HG03097 (cell line): Measurements from ENCODE around the gene ARAP2.

Source experiments
- ATAC-seq: cut with Tn5 transposase; IDR thresholded peaks from one replicate; pipeline ENCODE4 v1.9.1; 2021; ENCODE audit not compliant: unreplicated experiment, low FRiP score

ARAP2 gene

GRCh38 chr4:36224972-36225903 is 19.1 kb downstream of the ARAP2 start:
- no peak for ATAC-seq

DNA sequence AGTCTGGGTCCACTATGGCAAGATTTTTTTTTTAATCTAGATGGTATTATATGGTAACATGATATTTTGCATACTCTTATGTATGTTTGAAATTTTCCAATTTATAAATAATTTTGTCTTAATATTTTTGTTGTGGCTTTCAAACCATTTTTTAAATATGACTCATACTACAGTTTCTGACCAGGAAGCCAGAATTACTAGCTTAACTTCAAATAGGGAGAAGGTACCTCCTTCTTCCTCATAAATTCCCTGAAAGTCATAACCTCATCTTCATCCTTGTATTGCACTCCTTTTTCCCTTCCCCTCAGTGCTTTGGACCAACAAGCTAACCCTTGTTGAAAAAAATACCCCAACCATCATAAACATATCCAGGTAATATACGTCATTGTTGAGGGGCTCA is 21.6 kb downstream of the ARAP2 start:
- ATAC-seq, result no peak

- ATAC-seq, result no peak
Observed at GRCh38 chr4:36220776-36221175, 23.5 kb downstream of the ARAP2 start.

DNA sequence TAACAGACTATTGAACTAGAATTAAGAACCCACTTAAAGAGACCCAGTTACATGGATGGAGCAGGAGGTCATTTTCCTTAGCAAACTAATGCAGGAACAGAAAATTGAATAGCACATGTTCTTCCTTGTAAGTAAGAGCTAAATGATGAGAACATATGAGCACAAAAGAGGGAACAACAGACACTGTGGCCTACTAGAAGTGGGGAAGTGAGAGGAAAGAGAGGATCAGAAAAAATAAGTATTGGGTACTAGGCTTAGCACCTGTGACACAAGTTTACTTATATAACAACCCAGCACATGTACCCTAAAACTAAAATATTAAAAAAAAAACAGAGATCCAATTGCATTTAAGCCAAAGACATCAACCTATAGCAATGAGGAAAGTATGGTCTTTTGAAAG is 26.2 kb downstream of the ARAP2 start:
- ATAC-seq, result no peak

DNA sequence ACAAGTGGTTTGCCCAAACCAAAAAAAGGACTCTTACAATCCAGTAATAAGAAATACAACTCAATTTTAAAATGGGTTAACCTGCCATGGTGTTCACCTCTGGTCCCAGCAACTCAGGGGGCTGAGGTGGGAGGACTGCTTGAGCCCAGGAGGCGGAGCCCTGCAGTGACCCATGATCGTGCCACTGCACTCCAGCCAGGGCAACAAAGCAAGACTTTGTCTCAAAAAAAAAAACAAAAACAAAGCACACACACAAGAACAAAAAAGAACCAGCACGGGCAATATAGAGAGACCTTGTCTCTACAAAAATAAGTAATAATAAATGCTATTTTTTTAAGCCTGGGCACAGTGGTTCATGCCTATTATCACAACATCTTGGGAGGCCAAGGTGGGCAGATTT is 28.7 kb downstream of the ARAP2 start:
- ATAC-seq, result no peak

DNA sequence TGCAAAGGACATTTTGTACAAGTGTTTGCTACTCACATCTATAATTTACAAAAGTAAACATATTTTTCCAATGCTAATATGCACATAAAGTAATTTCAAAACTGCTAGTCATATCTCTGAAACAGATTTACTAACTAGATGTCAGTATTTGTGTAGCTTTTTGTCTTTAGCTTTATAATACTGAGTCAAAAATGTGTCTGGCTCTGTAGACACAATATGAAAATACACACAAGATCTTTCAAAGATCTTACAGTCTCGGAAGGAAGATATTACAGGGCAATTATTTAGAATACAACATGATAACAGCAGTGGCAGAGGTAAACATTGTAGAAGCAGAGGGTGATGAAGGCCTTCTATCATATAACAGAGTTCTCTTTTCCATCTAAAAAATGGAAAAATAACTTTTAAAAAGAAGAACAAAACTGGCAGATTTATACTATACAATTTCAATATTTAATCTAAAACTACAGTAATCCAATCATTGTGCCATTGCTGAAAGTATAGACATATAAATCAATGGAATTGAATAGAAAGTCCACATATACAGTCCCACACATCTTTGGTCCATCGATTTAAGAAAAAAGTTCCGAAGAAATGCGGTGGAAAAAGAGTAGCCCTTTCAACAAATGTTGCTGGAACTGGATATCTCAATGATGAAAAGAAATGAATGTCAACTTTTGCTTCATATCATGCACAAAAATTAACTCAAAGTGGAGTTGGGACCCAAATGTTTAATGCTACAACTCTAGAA is 29.4 kb downstream of the ARAP2 start:
- no peak for ATAC-seq

GRCh38 chr4:36213977-36214376 is 30.3 kb downstream of the ARAP2 start:
- ATAC-seq, result no peak

DNA sequence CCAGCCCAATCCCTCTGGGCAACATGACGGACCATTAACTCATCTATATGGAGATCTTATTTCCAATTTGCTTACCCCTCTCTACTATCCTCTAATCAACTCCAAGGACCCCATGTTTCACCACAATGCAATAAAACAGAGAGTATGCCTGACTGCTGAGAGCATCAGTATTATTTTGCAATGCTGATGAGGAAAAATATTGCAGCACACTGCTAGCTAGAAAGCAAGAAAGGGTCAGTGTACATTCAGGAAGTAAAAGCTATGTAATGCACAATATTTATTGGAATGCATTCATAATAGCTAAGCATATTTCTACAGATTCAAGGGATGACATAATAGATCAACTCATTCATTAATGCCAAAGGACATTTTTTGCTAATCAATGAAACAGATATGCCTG is 33.2 kb downstream of the ARAP2 start:
- ATAC-seq, result no peak

DNA sequence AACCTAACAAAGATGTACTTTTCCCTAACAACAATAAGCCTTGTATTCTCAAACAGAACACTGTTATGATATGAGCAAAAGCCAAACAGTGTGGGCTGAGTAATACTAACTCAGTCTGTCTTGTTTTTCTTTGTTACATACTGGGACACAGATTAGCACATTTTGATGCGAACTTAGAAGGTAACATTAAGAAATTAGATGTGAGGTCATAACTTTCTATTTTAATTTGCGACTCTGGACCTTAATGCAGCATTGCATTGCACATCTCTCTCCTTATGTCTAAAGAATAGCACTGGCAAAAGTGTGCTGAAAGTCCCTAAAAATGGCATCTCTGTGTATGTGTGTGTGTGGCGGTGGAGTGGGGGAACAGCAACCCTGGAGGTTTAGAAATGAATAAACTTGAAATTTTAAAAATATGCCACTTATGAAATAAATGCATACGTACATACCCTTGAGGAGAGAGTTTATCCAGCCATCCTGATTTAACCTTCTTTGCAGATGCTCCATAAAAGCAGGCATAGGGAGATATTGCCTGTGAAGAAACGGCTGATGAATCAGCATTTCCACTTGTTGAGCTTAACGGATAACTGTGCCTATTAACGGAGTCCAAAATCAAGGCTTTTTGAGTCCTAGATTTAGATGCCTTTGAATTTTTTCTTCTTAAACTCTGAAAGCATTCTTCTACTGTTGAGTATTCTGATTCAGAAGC is 34.2 kb downstream of the ARAP2 start:
- ATAC-seq, result no peak

GRCh38 chr4:36208893-36209473 is 35.3 kb downstream of the ARAP2 start:
- ATAC-seq, result peak; percentile 87

- ATAC-seq, result no peak
Observed at GRCh38 chr4:36207831-36208520, 36.3 kb downstream of the ARAP2 start.

- ATAC-seq, result no peak
Observed at GRCh38 chr4:36207367-36207766, 36.9 kb downstream of the ARAP2 start.

DNA sequence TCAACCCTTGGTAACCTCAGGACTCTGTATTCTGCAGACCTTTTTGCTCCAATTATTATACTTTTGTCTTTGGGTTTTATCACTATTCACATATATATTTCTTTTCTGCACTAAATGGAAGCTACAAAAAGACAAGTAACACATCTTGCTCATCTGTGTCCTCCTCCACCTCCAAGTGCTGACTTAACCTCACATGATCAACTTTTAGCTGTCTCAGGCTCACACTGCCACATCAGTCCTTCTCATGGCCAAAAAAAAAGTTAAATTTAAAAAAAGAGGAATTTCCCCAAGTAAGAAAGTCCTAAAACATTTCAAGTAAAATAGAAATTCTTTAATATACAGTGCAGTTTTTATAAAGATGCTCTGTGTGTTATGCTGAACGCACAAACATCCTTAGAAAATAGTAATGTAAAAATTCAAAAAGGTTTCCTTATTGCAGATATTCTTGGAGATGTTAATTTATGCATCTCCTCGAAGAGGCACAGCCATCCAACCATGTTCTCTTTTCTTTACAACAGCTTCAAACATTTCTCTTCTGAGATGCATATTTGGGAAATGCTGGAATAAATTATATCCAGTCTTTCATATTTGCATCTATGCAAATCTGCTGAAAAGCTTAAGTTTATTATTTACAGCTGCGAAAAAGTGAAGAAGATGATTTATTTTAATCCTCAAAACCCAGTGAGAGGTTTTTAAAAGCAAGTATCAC is 37.6 kb downstream of the ARAP2 start:
- no peak for ATAC-seq

- no peak for ATAC-seq
Observed at GRCh38 chr4:36206012-36206411, 38.3 kb downstream of the ARAP2 start.

DNA sequence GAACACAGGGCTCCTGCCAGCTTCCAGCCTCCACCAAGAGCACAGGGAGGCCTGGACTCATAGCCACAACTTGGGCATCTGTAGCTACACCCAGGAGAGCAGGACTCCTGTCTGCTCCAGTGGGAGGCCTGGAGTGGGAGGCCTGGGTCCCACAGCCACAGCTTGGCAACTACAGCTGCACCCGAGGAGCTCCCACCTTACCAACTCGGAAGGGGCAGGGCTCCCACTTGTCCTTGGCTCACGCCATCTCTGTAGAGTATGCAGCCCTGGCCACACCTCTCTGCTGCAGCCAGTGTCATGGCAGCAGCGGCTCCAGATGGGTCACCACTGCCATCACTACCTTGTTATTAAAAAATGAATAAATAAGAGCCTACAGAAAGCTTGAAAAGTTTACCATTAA is 45.5 kb downstream of the ARAP2 start:
- no peak for ATAC-seq

- no peak for ATAC-seq
Observed at GRCh38 chr4:36198068-36198808, 46.1 kb downstream of the ARAP2 start.

DNA sequence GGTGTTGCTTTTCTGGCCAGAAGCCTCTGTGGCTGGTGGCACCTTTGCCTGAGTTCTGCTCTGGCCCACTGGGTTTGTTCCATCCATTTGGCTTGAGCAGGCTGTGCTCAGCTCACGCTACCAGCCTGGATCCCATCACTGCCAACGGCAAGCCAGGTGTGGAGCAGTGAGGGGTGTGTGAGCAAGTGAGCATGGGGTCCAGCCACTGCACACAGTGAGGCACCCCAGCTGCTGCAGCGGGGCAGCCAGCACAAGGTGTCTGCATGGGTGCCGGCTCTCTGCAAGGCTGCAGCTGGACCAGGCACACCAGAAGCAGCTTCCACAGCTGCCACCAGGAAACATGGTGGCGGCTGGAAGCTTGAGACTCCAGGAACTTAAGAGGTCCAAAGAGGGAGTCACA is 46.8 kb downstream of the ARAP2 start:
- no peak for ATAC-seq

GRCh38 chr4:36196145-36196913 is 48.0 kb downstream of the ARAP2 start:
- ATAC-seq, result no peak
